Ascending aorta (tissue), 2 donors: ENCODE data around the gene PRICKLE2. TPM values are rescaled to one million over a fixed set of nuclear protein-coding genes. Genes with fewer than 3 reads are reported as not detected.

Experiments
- DNase-seq, 2 donors: peaks; one replicate each; pipeline ENCODE4 v3.0.0-alpha.2; 2019; ENCODE audit warnings: low spot score in 2 of 2
- H3K27ac ChIP-seq, 2 donors: fragments of 200-600 bp; sonication (generic); one replicate each; pipeline ENCODE4 v1.5.1; 2016 to 2017; ENCODE audit warnings: mild to moderate bottlenecking in 1 of 2
- H3K27me3 ChIP-seq: fragments of 200-600 bp; sonication (generic); one replicate; pipeline ENCODE4 v1.5.1; 2017
- H3K36me3 ChIP-seq, 2 donors: fragments of 200-600 bp; sonication (generic); one replicate each; pipeline ENCODE4 v1.5.1; 2016
- H3K4me1 ChIP-seq, 2 donors: fragments of 200-600 bp; sonication (generic); one replicate each; pipeline ENCODE4 v1.5.1; 2016 to 2017; ENCODE audit warnings: mild to moderate bottlenecking in 1 of 2
- H3K4me3 ChIP-seq, 2 donors: fragments of 200-600 bp; sonication (generic); one replicate each; pipeline ENCODE4 v1.5.1; 2016 to 2017; ENCODE audit warnings: mild to moderate bottlenecking in 1 of 2
- H3K9me3 ChIP-seq, 2 donors: fragments of 200-600 bp; sonication (generic); one replicate each; pipeline ENCODE4 v1.5.1; 2016
- intact Hi-C: fragments of 100-400 bp; cut with DNase I; formaldehyde crosslinking; loops from one replicate; pipeline ENCODE4 v1.15.1; 2023
- total RNA-seq: library from RNA; depleted of rRNA; stranded (reverse); fragments of >200 nt; gene quantifications from one replicate; pipeline ENCODE4 v1.1.0, GENCODE V29; 2016
- TF ChIP-seq, protein P1 (sequence below), 3 experiments: fragments of 200-600 bp in 2 of 3; fragments of 450-650 bp in 1 of 3; sonication (generic) in 2 of 3; IDR thresholded peaks; one replicate each; pipeline ENCODE4 v1.5.1; 2016 to 2019; ENCODE audit warnings: antibody characterized with exemption in 3 of 3, mild to moderate bottlenecking in 1 of 3, moderate library complexity in 1 of 3

The PRICKLE2 gene
- total RNA-seq, 1 donor from 2014 or later, result 24.7 TPM

DNA sequence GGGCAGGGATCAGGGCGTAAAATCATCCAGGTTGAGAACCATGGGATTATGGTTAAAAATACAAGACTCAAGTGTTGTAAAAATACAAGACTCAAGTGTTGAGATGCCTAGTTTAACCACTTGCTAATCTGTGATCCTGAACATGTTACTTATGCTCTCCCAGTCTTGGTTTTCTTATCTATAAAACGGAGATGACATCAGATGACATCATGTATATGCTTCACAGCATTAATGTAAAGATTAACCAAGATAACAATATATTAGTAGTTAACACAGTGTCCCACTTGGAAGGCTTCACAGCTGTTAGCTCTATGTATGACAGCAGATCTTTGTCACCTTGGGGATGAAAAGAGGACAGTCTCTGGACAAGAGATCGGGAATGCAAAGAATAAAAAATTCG, 96.2 kb downstream of the PRICKLE2 start:
- no peak overlapping the region for H3K4me3 ChIP-seq
- no peaks in the 10 kb centered on the region for H3K9me3 ChIP-seq
- no peak for DNase-seq
- H3K27ac ChIP-seq, result no peak overlapping the region
- intact Hi-C loops, result no loop called here
- no peaks in the 10 kb centered on the region for H3K4me1 ChIP-seq
- peaks cover 0 to 13% of the 10 kb centered on the region in 2 donors for H3K36me3 ChIP-seq
- TF ChIP-seq, protein P1, sequence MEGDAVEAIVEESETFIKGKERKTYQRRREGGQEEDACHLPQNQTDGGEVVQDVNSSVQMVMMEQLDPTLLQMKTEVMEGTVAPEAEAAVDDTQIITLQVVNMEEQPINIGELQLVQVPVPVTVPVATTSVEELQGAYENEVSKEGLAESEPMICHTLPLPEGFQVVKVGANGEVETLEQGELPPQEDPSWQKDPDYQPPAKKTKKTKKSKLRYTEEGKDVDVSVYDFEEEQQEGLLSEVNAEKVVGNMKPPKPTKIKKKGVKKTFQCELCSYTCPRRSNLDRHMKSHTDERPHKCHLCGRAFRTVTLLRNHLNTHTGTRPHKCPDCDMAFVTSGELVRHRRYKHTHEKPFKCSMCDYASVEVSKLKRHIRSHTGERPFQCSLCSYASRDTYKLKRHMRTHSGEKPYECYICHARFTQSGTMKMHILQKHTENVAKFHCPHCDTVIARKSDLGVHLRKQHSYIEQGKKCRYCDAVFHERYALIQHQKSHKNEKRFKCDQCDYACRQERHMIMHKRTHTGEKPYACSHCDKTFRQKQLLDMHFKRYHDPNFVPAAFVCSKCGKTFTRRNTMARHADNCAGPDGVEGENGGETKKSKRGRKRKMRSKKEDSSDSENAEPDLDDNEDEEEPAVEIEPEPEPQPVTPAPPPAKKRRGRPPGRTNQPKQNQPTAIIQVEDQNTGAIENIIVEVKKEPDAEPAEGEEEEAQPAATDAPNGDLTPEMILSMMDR (IDR thresholded peaks at IDR 0.05), result no peak
- H3K27me3 ChIP-seq, result no peaks in the 10 kb centered on the region

DNA sequence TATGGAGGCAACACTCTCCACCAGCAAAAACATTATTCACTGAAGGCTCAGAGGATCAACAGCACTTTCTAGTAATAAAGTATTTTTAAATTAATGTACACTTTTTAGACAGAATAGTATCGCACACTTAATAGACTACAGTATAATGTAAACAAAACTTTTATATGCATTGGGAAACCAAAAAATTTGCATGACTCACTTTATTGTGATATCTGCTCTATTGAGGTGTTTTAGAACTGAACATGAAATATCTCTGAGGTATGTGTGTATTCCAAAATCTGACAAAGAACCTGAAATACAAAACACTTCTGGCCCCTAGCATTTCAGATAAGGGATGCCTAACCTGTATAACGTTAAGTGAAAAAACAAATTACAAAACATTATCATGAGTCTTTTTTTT, 99.7 kb downstream of the PRICKLE2 start:
- no peak for DNase-seq
- Histone ChIP-seq H3K4me3 (no peak overlapping the region), H3K4me1 (peaks cover 0 to 10% of the 10 kb centered on the region in 2 donors), H3K36me3 (peaks cover 0 to 11% of the 10 kb centered on the region in 2 donors), H3K9me3 (no peaks in the 10 kb centered on the region), H3K27ac (no peak overlapping the region), H3K27me3 (no peaks in the 10 kb centered on the region)
- TF ChIP-seq, protein P1 (IDR thresholded peaks at IDR 0.05), result no peak
- intact Hi-C loops, result no loop called here

- TF ChIP-seq, protein P1 (IDR thresholded peaks at IDR 0.05), result no peak
- H3K9me3 ChIP-seq, result no peaks in the 10 kb centered on the region
- peaks cover 0 to 10% of the 10 kb centered on the region in 2 donors for H3K36me3 ChIP-seq
- intact Hi-C loops, result no loop called here
- H3K4me1 ChIP-seq, result peaks cover 0 to 10% of the 10 kb centered on the region in 2 donors
- no peak for DNase-seq
- H3K27ac ChIP-seq, result no peak overlapping the region
- no peaks in the 10 kb centered on the region for H3K27me3 ChIP-seq
- H3K4me3 ChIP-seq, result no peak overlapping the region
Measured at GRCh38 chr3:64123931-64124330, 101.3 kb downstream of the PRICKLE2 start.

DNA sequence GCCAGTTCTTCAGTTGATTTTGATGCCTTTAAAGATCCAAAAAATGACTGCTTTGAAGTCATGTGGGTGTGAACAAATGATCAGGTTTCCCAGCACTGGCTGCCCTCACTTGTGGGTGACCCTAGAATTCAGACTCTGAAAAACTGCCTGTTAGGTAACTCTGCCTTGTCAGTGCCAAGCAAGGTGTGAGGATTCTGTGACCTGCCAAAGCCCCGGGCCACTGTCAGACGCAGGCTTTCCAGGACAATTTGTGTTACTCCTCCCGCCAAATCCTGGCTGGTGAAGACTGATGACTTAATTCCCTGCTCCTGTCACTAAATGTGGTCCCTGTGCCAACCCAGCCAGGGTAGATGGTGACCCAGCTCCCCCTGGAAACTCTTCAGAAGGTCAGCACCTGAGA, 102.8 kb downstream of the PRICKLE2 start:
- no peak for DNase-seq
- Histone ChIP-seq H3K4me1 (peaks cover 0 to 10% of the 10 kb centered on the region in 2 donors), H3K9me3 (no peaks in the 10 kb centered on the region), H3K27me3 (no peaks in the 10 kb centered on the region), H3K4me3 (no peak overlapping the region), H3K27ac (no peak overlapping the region), H3K36me3 (peaks cover 0 to 10% of the 10 kb centered on the region in 2 donors)
- intact Hi-C loops, result no loop called here
- TF ChIP-seq, protein P1 (IDR thresholded peaks at IDR 0.05), result no peak

GRCh38 chr3:64121750-64122311, 103.4 kb downstream of the PRICKLE2 start:
- Histone ChIP-seq H3K4me3 (no peak overlapping the region), H3K4me1 (peaks cover 0 to 10% of the 10 kb centered on the region in 2 donors), H3K27ac (no peak overlapping the region), H3K9me3 (no peaks in the 10 kb centered on the region), H3K27me3 (no peaks in the 10 kb centered on the region), H3K36me3 (peaks cover 0 to 10% of the 10 kb centered on the region in 2 donors)
- DNase-seq, result no peak
- TF ChIP-seq, protein P1 (IDR thresholded peaks at IDR 0.05), result no peak
- intact Hi-C loops, result no loop called here

DNA sequence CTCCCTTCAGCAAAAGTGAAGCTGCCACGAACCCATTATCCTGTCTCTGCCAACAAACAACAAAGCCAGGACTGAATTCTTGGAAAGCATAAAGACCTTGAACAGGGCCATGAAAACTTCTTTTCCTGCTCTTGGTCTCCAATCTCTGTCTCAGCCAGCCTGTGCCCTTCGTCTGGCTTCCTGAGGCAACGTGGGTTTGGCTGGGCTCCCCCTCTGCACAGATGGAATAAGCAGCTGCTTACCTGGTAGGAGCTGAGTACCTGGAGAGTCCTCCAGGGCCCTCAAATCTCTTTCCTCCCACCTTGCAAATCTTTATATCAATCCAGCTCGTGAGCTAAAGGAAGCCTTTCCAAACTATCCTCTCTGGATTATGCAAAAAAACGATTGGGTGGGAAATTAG, 104.4 kb downstream of the PRICKLE2 start:
- H3K27ac ChIP-seq, result no peak overlapping the region
- peaks cover 0 to 10% of the 10 kb centered on the region in 2 donors for H3K36me3 ChIP-seq
- no peaks in the 10 kb centered on the region for H3K9me3 ChIP-seq
- TF ChIP-seq, protein P1 (IDR thresholded peaks at IDR 0.05), result no peak
- peaks cover 0 to 10% of the 10 kb centered on the region in 2 donors for H3K4me1 ChIP-seq
- intact Hi-C loops, result no loop called here
- no peak for DNase-seq
- no peaks in the 10 kb centered on the region for H3K27me3 ChIP-seq
- no peak overlapping the region for H3K4me3 ChIP-seq
